Loucy (cell line): ENCODE data around the gene ZFAND2B.

Experiments used
- H2AFZ ChIP-seq: fragments of 200-600 bp; sonication (generic); 2 replicates; pipeline ENCODE4 v1.6.0; 2016; ENCODE audit warnings: antibody characterized with exemption, mild to moderate bottlenecking, low read length, moderate library complexity
- H3F3A ChIP-seq: fragments of 200-600 bp; 2 replicates; pipeline ENCODE4 v1.6.0; 2016; ENCODE audit warnings: antibody characterized with exemption, low read depth, mild to moderate bottlenecking
- H3K27me3 ChIP-seq: fragments of 200-600 bp; sonication (generic); 2 replicates; pipeline ENCODE4 v1.6.1; 2014; ENCODE audit warnings: low read length, mild to moderate bottlenecking; ENCODE audit not compliant: insufficient read depth, poor library complexity, severe bottlenecking
- H3K36me3 ChIP-seq: fragments of 200-600 bp; sonication (generic); 2 replicates; pipeline ENCODE4 v1.6.1; 2016; ENCODE audit warnings: low read length; ENCODE audit not compliant: insufficient read depth
- H3K4me1 ChIP-seq: fragments of 200-600 bp; sonication (generic); 2 replicates; pipeline ENCODE4 v1.5.1; 2014; ENCODE audit warnings: low read length, mild to moderate bottlenecking; ENCODE audit not compliant: insufficient read depth, poor library complexity, severe bottlenecking
- H3K4me2 ChIP-seq: fragments of 200-600 bp; sonication (generic); 2 replicates; pipeline ENCODE4 v1.6.0; 2014; ENCODE audit warnings: antibody characterized with exemption, low read length, low read depth, mild to moderate bottlenecking; ENCODE audit not compliant: poor library complexity, severe bottlenecking
- H3K4me3 ChIP-seq: fragments of 200-600 bp; sonication (generic); 2 replicates; pipeline ENCODE4 v1.5.1; 2014; ENCODE audit warnings: low read length, mild to moderate bottlenecking, mixed read lengths; ENCODE audit not compliant: poor library complexity, severe bottlenecking
- H3K79me2 ChIP-seq: fragments of 200-600 bp; sonication (generic); 2 replicates; pipeline ENCODE4 v1.6.1; 2014; ENCODE audit warnings: low read length; ENCODE audit not compliant: insufficient read depth
- H3K9ac ChIP-seq: fragments of 200-600 bp; sonication (generic); 2 replicates; pipeline ENCODE4 v1.6.0; 2014; ENCODE audit warnings: mild to moderate bottlenecking, low read depth, low read length, moderate library complexity; ENCODE audit not compliant: poor library complexity, severe bottlenecking
- H3K9me2 ChIP-seq: fragments of 200-600 bp; sonication (generic); replicated peaks from 2 replicates; pipeline ENCODE4 v1.6.1; 2016; ENCODE audit warnings: low read depth, low read length, mixed read lengths
- H3K9me3 ChIP-seq: fragments of 200-600 bp; sonication (generic); 2 replicates; pipeline ENCODE4 v1.6.1; 2014; ENCODE audit warnings: mild to moderate bottlenecking, antibody characterized with exemption, low read length, low read depth; ENCODE audit not compliant: insufficient read depth
- H4K20me1 ChIP-seq: fragments of 200-600 bp; sonication (generic); 2 replicates; pipeline ENCODE4 v1.6.0; 2014; ENCODE audit warnings: antibody characterized with exemption, low read length, mild to moderate bottlenecking; ENCODE audit not compliant: insufficient read depth, poor library complexity, severe bottlenecking
- CTCF ChIP-seq: fragments of 200-600 bp; sonication (generic); conservative IDR thresholded peaks from 2 replicates; pipeline ENCODE4 v1.5.1; 2014; ENCODE audit warnings: mild to moderate bottlenecking, antibody characterized with exemption, low read length
- EZH2phosphoT487 ChIP-seq: fragments of 200-600 bp; IDR thresholded peaks from 2 replicates; pipeline ENCODE4 v1.6.1; 2018; ENCODE audit warnings: antibody characterized with exemption, mild to moderate bottlenecking, moderate library complexity, borderline replicate concordance

ZFAND2B gene

GRCh38 chr2:219228041-219228910 is 21.7 kb downstream of the ZFAND2B start:
- Histone ChIP-seq H3K36me3 (peaks cover 44% of the 10 kb centered on the region; the same call in 1 of the 2 replicates), H3K4me2 (peak overlapping the region; percentile 88), H3K9me3 (no peaks in the 10 kb centered on the region), H3K4me3 (peak overlapping the region; percentile 89), H3K27me3 (no peaks in the 10 kb centered on the region), H4K20me1 (peaks cover 16% of the 10 kb centered on the region), H3F3A (no peaks in the 10 kb centered on the region), H3K9ac (peak overlapping the region; percentile 92), H3K79me2 (peaks cover 57% of the 10 kb centered on the region), H2AFZ (peak overlapping the region; percentile 93; the same call in 1 of the 2 replicates), H3K4me1 (peaks cover 20% of the 10 kb centered on the region), H3K9me2 (no peaks in the 10 kb centered on the region)
- TF ChIP-seq CTCF (no peak), EZH2phosphoT487 (no peak)

- H3K9ac ChIP-seq: peak overlapping the region; percentile 92
- no peaks in the 10 kb centered on the region for H3K27me3 ChIP-seq
- H3K4me2 ChIP-seq: peak overlapping the region; percentile 88
- H3K9me3 ChIP-seq: no peaks in the 10 kb centered on the region
- TF ChIP-seq CTCF: no peak
- no peak for TF ChIP-seq EZH2phosphoT487
- no peaks in the 10 kb centered on the region for H3K9me2 ChIP-seq
- H3K4me3 ChIP-seq: peak overlapping the region; percentile 89
- peak overlapping the region; percentile 93; the same call in 1 of the 2 replicates for H2AFZ ChIP-seq
- H3K36me3 ChIP-seq: peaks cover 44% of the 10 kb centered on the region; the same call in 1 of the 2 replicates
- peaks cover 18% of the 10 kb centered on the region for H4K20me1 ChIP-seq
- peaks cover 20% of the 10 kb centered on the region for H3K4me1 ChIP-seq
- H3K79me2 ChIP-seq: peaks cover 64% of the 10 kb centered on the region
- H3F3A ChIP-seq: no peaks in the 10 kb centered on the region
Observed at GRCh38 chr2:219228911-219229304, 22.3 kb downstream of the ZFAND2B start.

- Histone ChIP-seq H3K27me3 (no peaks in the 10 kb centered on the region), H3K4me2 (peak within 1 kb of the TSS; percentile 92), H3K9me2 (no peaks in the 10 kb centered on the region), H3K79me2 (peaks cover 65% of the 10 kb centered on the region), H4K20me1 (peaks cover 18% of the 10 kb centered on the region), H3K9ac (peak within 1 kb of the TSS; percentile 92), H3K9me3 (no peaks in the 10 kb centered on the region), H3F3A (no peaks in the 10 kb centered on the region), H3K4me3 (peak within 1 kb of the TSS; percentile 89), H2AFZ (peak within 1 kb of the TSS; percentile 93), H3K4me1 (peaks cover 20% of the 10 kb centered on the region), H3K36me3 (peaks cover 44% of the 10 kb centered on the region; the same call in 1 of the 2 replicates)
- no peak for TF ChIP-seq CTCF
- TF ChIP-seq EZH2phosphoT487: no peak
Observed at GRCh38 chr2:219229305-219230058, 22.9 kb downstream of the ZFAND2B start, which contains the start of the genes ANKZF1 and ATG9A. TSS of gene ANKZF1 (plus strand) at chr2:219229806. CDS start at chr2:219230258, 452 bp downstream. TSS of gene ATG9A (minus strand) at chr2:219229636. CDS start at chr2:219228024, 1,612 bp downstream.
